ENCODE measurements around the gene GASK1A.

The GASK1A gene

DNA sequence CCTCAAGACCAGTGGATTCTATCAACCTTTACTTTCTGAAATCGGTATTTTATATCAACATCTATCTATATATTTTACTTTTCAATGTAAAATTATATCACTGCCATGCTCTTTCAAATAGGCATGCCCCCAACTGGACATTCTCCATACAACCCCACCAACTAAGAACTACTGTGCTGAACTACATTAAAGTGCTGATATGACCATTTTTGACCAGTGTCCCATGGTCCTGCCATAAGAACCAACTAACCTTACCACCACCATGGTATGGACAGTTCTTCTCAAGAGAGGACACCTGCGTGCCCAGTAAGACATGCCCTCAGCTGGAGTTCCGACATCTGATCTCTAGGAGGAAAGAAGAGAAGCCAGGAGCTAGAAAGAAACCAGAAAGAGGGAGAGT lies 111.1 kb downstream of the GASK1A start:
- no peaks in the 10 kb centered on the region for H3K36me3 ChIP-seq (ENCODE audit: control insufficient read depth in 1 of 2, insufficient read depth in 2 of 2, low read depth in 1 of 2, low read length in 2 of 2)
- H3K18ac ChIP-seq (ENCODE audit: low read depth in 1 of 2, low read length in 2 of 2) = no peak overlapping the region
- no peak overlapping the region for H4K8ac ChIP-seq (ENCODE audit: low read length)
- no peak overlapping the region for H4K91ac ChIP-seq (ENCODE audit: low read length)
- H3K23ac ChIP-seq (ENCODE audit: low read length in 2 of 2) = no peak overlapping the region
- H3K4ac ChIP-seq (ENCODE audit: low read depth in 1 of 2, low read length in 2 of 2) = no peak overlapping the region
- no peak overlapping the region for H3K4me3 ChIP-seq (ENCODE audit: insufficient read depth in 1 of 2, low read depth in 1 of 2, low read length in 2 of 2)
- no peak overlapping the region for H2BK5ac ChIP-seq (ENCODE audit: low read depth, low read length, poor library complexity, severe bottlenecking)
- H3K4me2 ChIP-seq (ENCODE audit: low read length, poor library complexity, severe bottlenecking) = no peak overlapping the region
- H3K4me1 ChIP-seq (ENCODE audit: control insufficient read depth, insufficient read depth, low read depth, low read length) = peaks cover 1% of the 10 kb centered on the region
- DNase-seq = no peak
- no peak overlapping the region for H2AFZ ChIP-seq (ENCODE audit: low read depth, low read length)
- 91% methylated on average over 3 of the region's 3 CpGs for WGBS
- H2AK5ac ChIP-seq (ENCODE audit: low read length, severe bottlenecking) = no peak overlapping the region
- H2BK120ac ChIP-seq (ENCODE audit: low read depth, low read length) = no peak overlapping the region
- no peak overlapping the region for H3K14ac ChIP-seq (ENCODE audit: low read length in 2 of 2)
- no peak overlapping the region for H2BK15ac ChIP-seq (ENCODE audit: low read depth, poor library complexity, severe bottlenecking)
- no peak overlapping the region for H3K9ac ChIP-seq (ENCODE audit: low read length)
- no peak overlapping the region for H2BK12ac ChIP-seq (ENCODE audit: low read length in 2 of 2)
- no peak overlapping the region for H3K27ac ChIP-seq (ENCODE audit: low read length, poor library complexity, severe bottlenecking)
- H3K9me3 ChIP-seq (ENCODE audit: control insufficient read depth, low read length) = no peaks in the 10 kb centered on the region
- no peaks in the 10 kb centered on the region for H3K27me3 ChIP-seq (ENCODE audit: control insufficient read depth in 1 of 2, insufficient read depth in 1 of 2, low read length in 2 of 2)
- peaks cover 16% of the 10 kb centered on the region for H3K79me1 ChIP-seq (replicated peaks; ENCODE audit: low read length, poor library complexity, severe bottlenecking)

DNA sequence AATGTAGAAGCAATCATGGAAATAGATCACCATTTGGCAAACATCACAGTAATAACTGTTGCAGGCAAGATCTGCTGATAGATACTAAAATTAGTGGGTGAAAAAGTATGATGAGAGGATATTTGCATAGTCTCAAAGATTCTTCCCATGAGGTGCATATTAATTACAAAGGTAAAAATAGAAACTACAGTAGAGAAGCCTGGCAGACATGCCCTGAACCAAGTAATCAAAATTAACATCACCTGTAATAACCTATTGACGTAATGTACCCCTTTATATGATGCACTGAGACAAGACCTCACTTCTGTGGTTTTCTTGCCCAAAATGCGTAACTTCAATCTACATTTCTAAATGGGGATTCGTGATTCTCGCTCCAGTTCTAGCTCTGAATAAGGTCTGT lies 112.4 kb downstream of the GASK1A start:
- no peaks in the 10 kb centered on the region for H3K9me3 ChIP-seq (ENCODE audit: control insufficient read depth, low read length)
- WGBS = 98% methylated on average over 4 of the region's 4 CpGs

GRCh38 chr3:43093006-43093405 lies 113.9 kb downstream of the GASK1A start:
- WGBS = no CpG with 5 or more reads among the region's 1 CpG
- H3K9ac ChIP-seq (ENCODE audit: low read length) = no peak overlapping the region
- H3K79me1 ChIP-seq (replicated peaks; ENCODE audit: low read length, poor library complexity, severe bottlenecking) = peaks cover 27% of the 10 kb centered on the region

More for the DNA sequence above, 112.4 kb downstream of the GASK1A start:
- H2BK5ac ChIP-seq (ENCODE audit: low read depth, low read length, poor library complexity, severe bottlenecking) = no peak overlapping the region
- no peak overlapping the region for H3K18ac ChIP-seq (ENCODE audit: low read depth in 1 of 2, low read length in 2 of 2)
- H2AFZ ChIP-seq (ENCODE audit: low read depth, low read length) = no peak overlapping the region
- H4K8ac ChIP-seq (ENCODE audit: low read length) = no peak overlapping the region
- no peak overlapping the region for H4K91ac ChIP-seq (ENCODE audit: low read length)
- H3K27ac ChIP-seq (ENCODE audit: low read length, poor library complexity, severe bottlenecking) = no peak overlapping the region
- H3K9ac ChIP-seq (ENCODE audit: low read length) = no peak overlapping the region
- H2BK120ac ChIP-seq (ENCODE audit: low read depth, low read length) = no peak overlapping the region
- no peak overlapping the region for H3K4me2 ChIP-seq (ENCODE audit: low read length, poor library complexity, severe bottlenecking)
- no peak overlapping the region for H2BK12ac ChIP-seq (ENCODE audit: low read length in 2 of 2)
- DNase-seq = no peak
- H3K4me1 ChIP-seq (ENCODE audit: control insufficient read depth, insufficient read depth, low read depth, low read length) = peaks cover under 1% of the 10 kb centered on the region
- no peaks in the 10 kb centered on the region for H3K36me3 ChIP-seq (ENCODE audit: control insufficient read depth in 1 of 2, insufficient read depth in 2 of 2, low read depth in 1 of 2, low read length in 2 of 2)
- no peaks in the 10 kb centered on the region for H3K27me3 ChIP-seq (ENCODE audit: control insufficient read depth in 1 of 2, insufficient read depth in 1 of 2, low read length in 2 of 2)
- H2AK5ac ChIP-seq (ENCODE audit: low read length, severe bottlenecking) = no peak overlapping the region
- H3K14ac ChIP-seq (ENCODE audit: low read length in 2 of 2) = no peak overlapping the region
- no peak overlapping the region for H3K23ac ChIP-seq (ENCODE audit: low read length in 2 of 2)
- peaks cover 23% of the 10 kb centered on the region for H3K79me1 ChIP-seq (replicated peaks; ENCODE audit: low read length, poor library complexity, severe bottlenecking)
- no peak overlapping the region for H3K4ac ChIP-seq (ENCODE audit: low read depth in 1 of 2, low read length in 2 of 2)
- H2BK15ac ChIP-seq (ENCODE audit: low read depth, poor library complexity, severe bottlenecking) = no peak overlapping the region
- no peak overlapping the region for H3K4me3 ChIP-seq (ENCODE audit: insufficient read depth in 1 of 2, low read depth in 1 of 2, low read length in 2 of 2)

DNA sequence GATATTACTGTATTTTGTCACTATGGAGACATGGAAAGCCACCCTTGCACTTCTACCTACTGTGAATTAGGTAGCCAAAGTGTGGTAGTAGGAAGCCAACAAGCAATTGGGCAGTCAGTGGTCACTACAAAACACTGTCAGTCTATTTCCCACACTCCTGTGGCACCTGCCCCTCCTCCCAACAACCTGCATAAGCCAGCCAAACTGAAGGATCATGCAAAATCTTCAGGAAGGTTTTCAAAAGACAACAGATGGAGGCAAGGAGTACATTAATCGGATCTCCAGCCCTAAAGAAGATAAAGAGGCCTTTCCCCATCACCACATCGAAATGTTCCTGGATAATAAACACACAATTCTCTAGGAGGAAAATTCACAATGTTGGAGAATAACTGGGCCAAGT lies 114.9 kb downstream of the GASK1A start:
- DNase-seq = no peak
- no peak overlapping the region for H2BK5ac ChIP-seq (ENCODE audit: low read depth, low read length, poor library complexity, severe bottlenecking)
- no peak overlapping the region for H3K18ac ChIP-seq (ENCODE audit: low read depth in 1 of 2, low read length in 2 of 2)
- 90% methylated on average over 1 of the region's 2 CpGs for WGBS
- no peak overlapping the region for H3K14ac ChIP-seq (ENCODE audit: low read length in 2 of 2)
- no peak overlapping the region for H3K23ac ChIP-seq (ENCODE audit: low read length in 2 of 2)
- peaks cover 30% of the 10 kb centered on the region for H3K79me1 ChIP-seq (replicated peaks; ENCODE audit: low read length, poor library complexity, severe bottlenecking)
- no peak overlapping the region for H3K27ac ChIP-seq (ENCODE audit: low read length, poor library complexity, severe bottlenecking)
- no peak overlapping the region for H2BK120ac ChIP-seq (ENCODE audit: low read depth, low read length)
- H2BK12ac ChIP-seq (ENCODE audit: low read length in 2 of 2) = no peak overlapping the region
- no peak overlapping the region for H3K4me2 ChIP-seq (ENCODE audit: low read length, poor library complexity, severe bottlenecking)
- H3K36me3 ChIP-seq (ENCODE audit: control insufficient read depth in 1 of 2, insufficient read depth in 2 of 2, low read depth in 1 of 2, low read length in 2 of 2) = no peaks in the 10 kb centered on the region
- H3K9ac ChIP-seq (ENCODE audit: low read length) = no peak overlapping the region
- H2AFZ ChIP-seq (ENCODE audit: low read depth, low read length) = no peak overlapping the region
- no peak overlapping the region for H3K4me3 ChIP-seq (ENCODE audit: insufficient read depth in 1 of 2, low read depth in 1 of 2, low read length in 2 of 2)
- no peak overlapping the region for H2BK15ac ChIP-seq (ENCODE audit: low read depth, poor library complexity, severe bottlenecking)
- H3K4ac ChIP-seq (ENCODE audit: low read depth in 1 of 2, low read length in 2 of 2) = no peak overlapping the region
- no peak overlapping the region for H4K8ac ChIP-seq (ENCODE audit: low read length)
- H2AK5ac ChIP-seq (ENCODE audit: low read length, severe bottlenecking) = no peak overlapping the region
- H3K9me3 ChIP-seq (ENCODE audit: control insufficient read depth, low read length) = no peaks in the 10 kb centered on the region
- H4K91ac ChIP-seq (ENCODE audit: low read length) = no peak overlapping the region
- H3K27me3 ChIP-seq (ENCODE audit: control insufficient read depth in 1 of 2, insufficient read depth in 1 of 2, low read length in 2 of 2) = no peaks in the 10 kb centered on the region
- H3K4me1 ChIP-seq (ENCODE audit: control insufficient read depth, insufficient read depth, low read depth, low read length) = no peaks in the 10 kb centered on the region

More at GRCh38 chr3:43093006-43093405, 113.9 kb downstream of the GASK1A start:
- Histone ChIP-seq H4K91ac (ENCODE audit: low read length) (no peak overlapping the region), H3K4me3 (ENCODE audit: insufficient read depth in 1 of 2, low read depth in 1 of 2, low read length in 2 of 2) (no peak overlapping the region), H3K9me3 (ENCODE audit: control insufficient read depth, low read length) (no peaks in the 10 kb centered on the region), H2BK120ac (ENCODE audit: low read depth, low read length) (no peak overlapping the region), H3K27me3 (ENCODE audit: control insufficient read depth in 1 of 2, insufficient read depth in 1 of 2, low read length in 2 of 2) (no peaks in the 10 kb centered on the region), H2AK5ac (ENCODE audit: low read length, severe bottlenecking) (no peak overlapping the region), H2BK5ac (ENCODE audit: low read depth, low read length, poor library complexity, severe bottlenecking) (no peak overlapping the region), H3K27ac (ENCODE audit: low read length, poor library complexity, severe bottlenecking) (no peak overlapping the region), H2BK12ac (ENCODE audit: low read length in 2 of 2) (no peak overlapping the region), H2BK15ac (ENCODE audit: low read depth, poor library complexity, severe bottlenecking) (no peak overlapping the region), H4K8ac (ENCODE audit: low read length) (no peak overlapping the region), H3K18ac (ENCODE audit: low read depth in 1 of 2, low read length in 2 of 2) (no peak overlapping the region), H2AFZ (ENCODE audit: low read depth, low read length) (no peak overlapping the region), H3K36me3 (ENCODE audit: control insufficient read depth in 1 of 2, insufficient read depth in 2 of 2, low read depth in 1 of 2, low read length in 2 of 2) (no peaks in the 10 kb centered on the region), H3K4me2 (ENCODE audit: low read length, poor library complexity, severe bottlenecking) (no peak overlapping the region), H3K4ac (ENCODE audit: low read depth in 1 of 2, low read length in 2 of 2) (no peak overlapping the region), H3K14ac (ENCODE audit: low read length in 2 of 2) (no peak overlapping the region), H3K4me1 (ENCODE audit: control insufficient read depth, insufficient read depth, low read depth, low read length) (no peaks in the 10 kb centered on the region), H3K23ac (ENCODE audit: low read length in 2 of 2) (no peak overlapping the region)
- no peak for DNase-seq
